GM21515 (cell line): ENCODE measurements around the gene ALG8.
"Not testable (repeated sequence)": the region's sequence is repeated elsewhere in the genome, so short reads cannot be mapped to it uniquely, and the experiment has no call there.

Experiments
- ATAC-seq: cut with Tn5 transposase; IDR thresholded peaks from one replicate; pipeline ENCODE4 v1.9.1; 2021; ENCODE audit not compliant: unreplicated experiment

ALG8 gene

DNA sequence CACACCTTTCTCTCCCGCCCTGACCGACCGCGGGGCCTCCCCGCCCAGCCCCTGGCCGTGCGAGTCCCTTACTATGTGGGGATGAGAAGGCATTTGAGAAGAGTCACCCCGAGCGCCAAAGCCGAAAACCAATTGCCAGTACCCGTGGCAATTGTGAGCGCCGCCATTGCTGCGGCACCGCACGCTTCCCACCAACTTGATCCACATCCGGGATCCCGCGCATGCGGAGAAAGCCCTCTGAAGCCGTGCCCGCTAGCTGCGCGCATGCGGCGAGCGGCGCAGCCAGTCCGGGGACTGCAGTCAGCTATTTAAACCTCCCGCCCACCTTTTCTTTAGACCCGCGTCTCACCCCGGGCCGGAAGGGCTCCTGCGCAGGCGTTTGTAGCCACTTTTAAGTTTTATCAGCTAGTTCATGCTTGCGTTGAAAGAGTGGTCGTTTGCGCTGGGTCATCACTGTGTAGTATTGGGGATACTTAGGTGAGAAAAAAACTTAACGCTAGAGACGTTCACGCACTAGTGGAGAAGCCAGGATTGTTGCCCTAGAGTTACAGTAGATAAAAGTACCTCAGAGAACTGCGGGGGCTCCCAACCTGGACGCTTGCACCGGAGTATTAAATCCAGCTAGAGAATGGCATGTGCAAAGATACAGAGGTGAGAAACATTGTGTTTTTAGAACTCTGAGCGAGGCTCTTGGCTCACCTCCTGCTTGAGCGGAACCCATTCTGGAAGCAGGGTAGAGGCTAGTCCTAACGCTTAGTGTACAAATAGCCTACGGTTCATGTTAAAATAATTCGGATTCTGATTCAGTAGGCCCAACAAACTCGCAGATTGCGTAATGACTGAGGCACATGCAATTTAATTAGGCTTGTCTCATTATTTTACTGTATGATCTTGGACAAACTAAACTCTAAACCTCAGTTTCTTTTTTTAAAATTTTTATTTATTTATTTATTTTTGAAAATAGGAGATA lies at the start of gene ALG8:
Gene ALG8, minus strand, starts transcription at position 205 of the 970 bp plus-strand sequence. Its CDS starts 38 bp downstream, at position 167.
- peak; percentile 89 for ATAC-seq

DNA sequence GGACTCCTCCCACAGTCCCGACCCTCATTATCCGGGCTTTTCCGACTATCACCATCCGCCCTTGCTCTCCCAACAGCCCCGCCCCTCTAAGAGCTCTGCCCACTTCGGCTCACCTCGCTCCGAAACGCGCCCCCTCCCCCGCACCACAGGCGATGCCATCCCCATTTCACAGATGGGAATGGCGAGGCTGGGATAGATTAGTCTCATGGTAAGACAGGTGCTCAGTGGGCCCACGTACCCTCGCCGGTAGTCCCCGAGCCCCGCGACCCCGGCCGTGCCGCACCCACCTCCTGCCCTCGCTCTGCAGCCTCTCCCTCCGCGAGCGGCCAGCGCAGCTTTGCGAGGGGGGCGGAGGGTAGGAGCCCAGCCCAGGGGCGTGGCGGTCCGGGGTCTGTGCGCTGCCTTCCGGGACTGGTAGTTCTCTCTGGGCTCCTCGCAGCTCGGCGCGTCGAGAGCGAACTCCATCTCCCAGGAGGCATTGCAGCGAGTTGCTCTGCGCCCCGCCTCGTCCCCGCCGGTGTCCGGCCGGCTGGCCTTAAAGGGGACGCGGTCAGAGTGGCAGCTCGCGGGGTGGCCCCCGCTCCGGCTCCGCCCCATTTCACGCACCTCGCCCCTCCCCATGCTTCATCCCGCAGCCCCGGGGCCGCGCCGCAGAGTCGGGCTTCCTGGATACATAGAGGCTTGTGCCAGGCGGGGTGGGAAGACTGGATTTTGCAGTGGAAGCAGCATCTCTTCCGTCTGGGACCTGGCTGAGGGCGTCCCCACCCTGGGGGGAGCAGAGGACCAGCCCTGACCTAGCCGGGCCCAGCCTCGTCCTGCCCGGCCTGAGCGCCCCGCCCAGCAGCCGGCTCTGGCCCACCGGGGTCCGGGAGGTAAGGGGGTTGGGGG lies 49.1 kb upstream of the ALG8 start, which contains the start of the genes KCTD21 and USP35:
Gene KCTD21, minus strand, starts transcription at position 341 of the 888 bp plus-strand sequence. CDS start 14,072 bp downstream, outside the sequence.
Gene USP35, plus strand, starts transcription at position 634 of the 888 bp plus-strand sequence. CDS start 7,327 bp downstream, outside the sequence.
- ATAC-seq: peak; percentile 97

DNA sequence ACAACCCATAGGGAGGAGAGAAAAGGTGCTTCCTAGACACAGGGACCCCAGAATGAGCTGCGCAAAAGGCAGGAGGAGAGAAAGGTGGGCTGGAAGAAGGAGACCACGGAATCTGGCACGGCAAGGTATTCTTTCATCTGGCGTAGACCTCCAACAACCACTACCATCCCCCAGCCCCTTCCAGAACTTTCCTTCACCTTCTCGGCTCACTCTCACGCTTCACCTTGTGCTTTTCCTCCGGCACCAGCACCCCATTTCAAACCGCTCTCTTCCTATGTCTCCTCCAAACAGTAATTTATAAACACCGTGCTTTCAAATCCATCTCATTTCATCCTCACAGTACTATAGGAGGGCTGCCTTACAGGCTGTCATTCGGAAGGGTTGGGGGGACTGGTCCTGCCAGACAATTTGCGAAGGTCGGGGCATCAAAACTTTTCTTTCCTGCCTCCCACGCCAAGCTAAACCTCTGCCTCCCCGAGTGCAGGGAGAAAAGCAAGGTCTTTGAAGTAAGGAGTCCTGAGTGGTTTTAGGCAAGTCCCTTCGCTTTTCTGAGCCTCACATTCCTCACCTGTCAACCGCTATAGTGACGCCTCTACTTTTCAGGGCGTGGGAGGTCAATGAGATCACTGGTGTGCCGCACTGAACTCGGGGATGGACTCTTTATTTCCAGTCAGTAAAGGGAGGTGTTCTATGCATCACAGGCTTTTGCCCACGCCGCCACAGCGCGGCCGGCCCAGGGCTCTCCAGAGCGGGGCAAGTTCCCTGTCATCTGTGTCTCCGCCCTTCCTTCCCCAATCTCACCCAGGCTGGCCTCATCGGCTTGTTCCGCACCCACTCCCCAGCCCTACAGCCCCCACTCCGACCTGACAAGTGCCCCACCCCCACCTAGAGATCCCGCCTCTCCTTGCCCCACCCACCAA lies 48.2 kb upstream of the ALG8 start:
- ATAC-seq: peak; percentile 20

DNA sequence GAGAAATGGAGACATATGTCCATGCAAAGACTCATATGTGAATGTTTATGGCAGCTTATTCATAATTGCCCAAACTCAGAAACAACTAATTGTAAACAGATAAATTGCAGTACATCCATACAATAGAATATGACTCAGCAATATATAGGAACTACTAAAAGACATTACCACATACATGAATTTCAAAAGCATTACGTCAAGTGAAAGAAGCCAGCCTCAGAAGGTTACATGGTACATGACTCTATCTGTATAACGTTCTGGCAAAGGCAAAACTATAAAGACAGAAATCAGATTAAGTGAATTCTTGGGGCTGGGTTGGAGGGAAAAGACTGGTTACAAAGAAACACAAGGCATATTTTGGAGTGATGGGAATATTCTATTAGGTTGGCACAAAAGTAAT lies 41.8 kb upstream of the ALG8 start:
- no peak for ATAC-seq

DNA sequence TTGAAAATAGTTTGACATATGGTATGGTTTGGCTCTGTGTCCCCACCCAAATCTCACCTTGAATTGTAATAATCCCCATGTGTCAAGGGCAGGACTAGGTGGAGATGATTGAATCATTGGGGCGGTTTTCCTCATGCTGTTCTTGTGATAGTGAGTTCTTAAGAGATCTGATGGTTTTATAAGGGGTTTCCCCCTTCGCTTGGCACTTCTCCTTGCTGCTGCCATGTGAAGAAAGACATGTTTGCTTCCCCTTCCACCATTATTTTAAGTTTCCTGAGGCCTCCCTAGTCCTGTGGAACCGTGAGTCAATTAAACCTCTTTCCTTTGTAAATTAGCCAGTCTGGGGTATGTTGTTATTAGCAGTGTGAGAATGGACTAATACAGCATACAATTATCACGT lies 41.3 kb upstream of the ALG8 start:
- ATAC-seq: no peak

DNA sequence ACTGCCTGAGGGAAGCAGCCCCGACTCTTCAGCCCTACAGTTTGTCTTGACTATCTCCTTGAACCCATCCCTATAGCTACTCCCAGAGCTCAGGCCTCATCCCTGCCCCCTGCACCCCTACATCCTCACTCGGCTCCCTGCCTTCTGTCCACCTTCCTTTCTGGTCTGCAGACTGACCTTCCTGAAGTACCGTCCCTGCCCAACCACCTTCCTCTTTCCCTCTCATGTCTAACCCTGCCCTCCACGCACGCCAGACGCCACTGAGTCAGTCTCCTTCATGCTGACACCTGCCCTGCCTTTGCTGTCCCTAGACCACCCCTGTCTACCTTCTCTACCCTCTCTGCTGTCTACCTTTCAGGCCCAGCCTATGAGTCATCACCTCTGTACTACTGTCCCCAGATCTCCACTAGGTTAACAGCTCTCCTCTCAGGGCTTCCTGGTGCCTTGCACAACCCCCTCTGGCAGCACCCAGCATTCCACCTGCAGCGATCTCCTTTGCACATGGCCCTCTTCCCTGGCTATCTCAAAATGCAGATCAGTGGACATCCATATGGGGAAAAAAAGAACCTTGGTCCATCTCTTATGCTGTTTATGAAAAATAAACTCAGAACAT lies 40.1 kb upstream of the ALG8 start:
- no peak for ATAC-seq

DNA sequence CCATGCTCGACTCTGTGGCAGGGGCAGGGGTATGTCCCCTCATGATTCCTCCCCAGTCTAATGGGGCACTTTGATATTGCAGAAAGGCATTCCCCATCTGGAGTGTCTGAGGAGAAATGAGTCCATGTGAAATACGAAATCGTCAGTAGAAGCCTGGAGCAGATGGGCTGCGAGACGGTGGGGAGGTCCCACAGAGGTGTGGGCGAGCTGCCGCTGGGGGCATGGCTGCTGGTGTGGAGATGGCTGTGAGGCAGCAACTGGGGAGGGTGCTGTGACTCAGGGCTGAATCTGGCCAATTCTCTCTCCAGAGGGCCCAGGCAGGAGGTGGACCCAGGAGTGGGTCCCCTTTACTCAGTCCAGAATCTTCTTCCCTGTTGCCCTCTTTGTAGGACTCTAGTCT lies 37.8 kb upstream of the ALG8 start:
- ATAC-seq: no peak

DNA sequence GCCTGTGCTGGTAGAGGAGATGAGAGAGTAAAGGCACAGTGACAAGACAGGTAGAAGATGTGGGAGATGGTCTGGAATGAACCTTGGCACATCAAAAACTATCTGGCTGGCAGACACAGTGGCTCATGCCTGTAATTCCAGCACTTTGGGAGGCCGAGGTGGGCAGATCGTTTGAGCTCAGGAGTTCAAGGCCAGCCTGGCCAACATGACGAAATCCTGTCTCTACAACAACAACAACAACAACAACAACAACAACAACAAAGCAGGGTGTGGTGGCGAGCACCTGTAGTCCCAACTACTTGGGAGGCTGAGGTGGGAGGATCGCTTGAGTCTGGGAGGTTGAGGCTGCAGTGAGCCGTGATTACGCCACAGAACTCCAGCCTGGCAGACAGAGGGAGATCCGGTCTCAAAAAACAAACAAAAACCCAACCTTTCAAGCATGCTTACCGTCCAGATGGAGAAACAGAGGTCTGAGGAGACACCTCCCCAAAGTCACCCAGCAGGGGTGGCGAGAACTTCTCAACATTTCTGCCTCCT lies 37.2 kb upstream of the ALG8 start:
- ATAC-seq: no peak

DNA sequence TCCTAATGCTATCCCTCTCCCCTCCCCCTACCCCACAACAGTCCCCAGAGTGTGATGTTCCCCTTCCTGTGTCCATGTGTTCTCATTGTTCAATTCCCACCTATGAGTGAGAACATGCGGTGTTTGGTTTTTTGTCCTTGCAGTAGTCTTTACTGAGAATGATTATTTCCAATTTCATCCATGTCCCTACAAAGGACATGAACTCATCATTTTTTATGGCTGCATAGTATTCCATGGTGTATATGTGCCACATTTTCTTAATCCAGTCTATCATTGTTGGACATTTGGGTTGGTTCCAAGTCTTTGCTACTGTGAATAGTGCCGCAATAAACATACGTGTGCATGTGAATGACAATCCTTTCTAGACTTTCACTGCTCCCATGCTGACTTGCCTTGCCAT lies 36.4 kb upstream of the ALG8 start:
- ATAC-seq: not testable (repeated sequence)

DNA sequence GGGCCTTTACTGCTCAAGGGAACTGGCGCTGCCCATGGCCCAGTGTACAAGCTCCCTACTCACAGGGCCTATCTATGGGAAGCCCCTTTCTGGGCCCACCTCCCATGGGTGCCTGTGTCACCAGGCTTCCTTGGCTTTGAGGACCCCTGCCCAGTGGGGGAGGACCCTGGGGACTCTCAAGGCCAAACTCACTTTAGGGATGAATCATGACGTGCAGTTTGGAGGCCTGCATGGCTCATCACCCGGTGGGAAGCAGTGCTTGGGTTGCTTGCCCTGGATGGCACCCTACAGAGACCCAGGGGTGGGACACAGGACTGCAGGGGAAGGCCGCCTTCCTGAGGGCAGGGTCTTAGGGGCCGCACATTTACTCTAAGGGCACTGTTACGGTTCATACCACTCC lies 32.5 kb upstream of the ALG8 start:
- no peak for ATAC-seq

DNA sequence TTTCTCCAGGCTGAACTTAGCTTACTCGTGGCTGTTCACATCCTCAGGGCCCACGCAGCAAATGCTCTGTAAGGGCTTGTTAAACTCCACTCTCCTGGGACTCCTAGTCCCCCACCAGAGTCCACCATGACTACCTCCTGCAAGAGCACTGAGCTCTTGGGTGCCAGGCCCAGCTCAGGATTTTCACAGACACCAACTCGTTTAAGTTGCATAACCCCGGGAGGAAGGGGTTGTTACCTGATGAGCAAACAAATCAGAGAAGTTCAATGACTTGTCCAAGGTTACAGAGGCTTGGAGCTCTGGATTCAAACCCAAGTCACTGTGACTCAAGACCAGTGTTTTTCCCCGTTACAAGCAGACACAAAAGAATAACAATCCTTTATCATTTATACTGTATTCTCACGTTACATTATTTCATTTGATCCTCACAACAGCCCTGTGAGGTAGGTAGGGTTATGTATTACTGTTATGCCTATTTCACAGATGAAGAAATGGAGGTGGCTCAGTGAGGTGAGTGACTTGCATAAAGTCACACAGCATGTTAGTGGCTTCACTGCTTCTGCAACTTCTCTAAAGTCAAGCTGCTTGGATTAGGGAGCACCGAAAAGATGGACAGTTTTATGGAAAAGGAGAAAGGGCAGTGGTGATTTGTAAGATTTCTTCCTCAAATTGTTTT lies 31.6 kb upstream of the ALG8 start:
- ATAC-seq: no peak

DNA sequence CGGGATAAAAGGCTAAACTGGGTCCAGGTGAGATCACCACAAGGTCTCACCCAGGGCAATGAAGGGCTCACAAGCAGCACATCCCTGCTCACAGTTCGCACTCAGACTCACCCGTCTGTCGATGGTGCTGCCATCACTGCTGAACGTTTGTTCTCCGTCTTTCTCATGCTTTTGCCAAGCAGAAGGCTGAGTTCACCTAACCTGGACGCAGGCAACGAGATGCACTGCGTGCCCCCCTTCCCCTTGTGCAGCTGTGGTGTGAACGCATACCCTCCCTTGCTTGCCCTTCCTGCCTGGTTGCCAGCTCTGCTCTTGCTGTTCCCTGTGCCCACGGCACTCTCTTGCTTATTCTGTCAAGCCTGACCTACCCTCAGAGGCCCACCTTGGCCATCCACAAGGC lies 31.0 kb upstream of the ALG8 start:
- ATAC-seq: no peak

DNA sequence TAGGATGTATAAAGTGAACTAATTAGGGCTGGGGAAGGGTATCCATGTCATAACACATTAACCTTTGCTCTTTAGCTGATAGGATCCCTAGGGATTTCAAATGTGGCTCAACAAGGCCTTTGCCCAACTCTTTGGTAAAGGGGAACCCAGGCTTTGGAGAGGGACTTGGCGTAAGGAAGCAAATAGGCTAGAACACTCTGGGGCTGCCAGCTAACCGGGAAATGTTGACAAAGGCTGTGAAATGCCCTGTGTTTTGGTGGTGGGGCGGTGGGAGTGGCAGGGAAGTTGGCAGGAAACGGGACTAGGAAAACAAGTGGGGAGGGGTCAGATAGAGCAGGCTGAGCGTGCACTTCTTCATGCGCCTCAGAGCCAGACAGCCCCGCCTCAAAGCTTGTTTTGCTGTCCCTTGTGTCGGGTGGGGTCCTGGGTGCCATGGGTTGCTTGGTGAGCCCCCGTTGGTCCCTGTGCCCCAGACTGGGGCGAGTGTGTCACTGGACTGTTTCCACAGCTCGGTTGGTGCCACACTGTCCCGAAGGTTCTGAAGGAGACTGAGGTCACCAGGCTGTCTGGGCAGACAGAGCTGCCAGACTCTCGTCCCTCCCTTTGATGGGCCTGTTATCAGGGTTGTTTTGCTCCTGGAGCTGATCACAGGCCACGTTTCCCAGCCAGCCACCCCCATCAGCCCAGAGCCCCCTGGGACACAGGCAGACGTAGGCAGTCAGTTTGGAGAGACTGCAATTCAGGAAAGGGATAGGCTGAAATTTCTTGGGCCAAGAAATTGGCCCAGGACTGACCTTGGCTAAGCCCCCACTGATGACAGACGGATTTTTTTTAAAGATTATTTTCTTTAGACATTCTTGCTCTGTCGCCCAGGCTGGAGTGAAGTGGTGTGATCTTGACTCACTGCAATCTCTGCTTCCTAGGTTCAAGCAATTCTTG lies 29.4 kb upstream of the ALG8 start:
- ATAC-seq: no peak

DNA sequence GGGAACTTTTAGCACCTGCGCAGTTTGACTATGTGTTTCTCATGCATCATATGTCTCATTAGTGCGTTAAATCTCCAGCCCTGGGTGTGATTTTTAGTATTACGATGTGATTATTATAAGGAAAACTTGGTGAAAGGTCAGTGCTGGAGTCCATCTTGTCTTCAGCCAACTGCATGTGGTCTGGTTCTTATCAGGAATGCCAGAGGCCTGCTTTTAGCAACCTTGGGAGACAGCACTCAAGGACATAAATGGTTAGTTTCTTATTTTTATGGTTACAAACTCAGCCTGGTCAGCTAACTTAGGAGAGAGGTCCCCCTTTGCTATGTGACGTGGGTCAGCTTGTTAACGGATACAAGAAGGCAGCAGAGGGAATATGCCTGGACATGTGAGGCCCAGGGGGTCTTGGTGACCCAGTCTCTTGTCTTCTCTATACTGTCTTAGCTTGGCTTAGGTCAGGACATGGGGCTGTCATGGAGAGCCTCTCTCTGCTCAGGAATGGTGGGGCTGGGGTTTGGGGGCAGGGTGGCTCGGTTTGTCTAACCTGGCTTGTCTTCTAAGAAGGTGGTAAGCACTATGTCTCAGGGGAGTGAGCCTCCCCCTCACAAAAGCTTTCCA lies 27.5 kb upstream of the ALG8 start:
- ATAC-seq: no peak

DNA sequence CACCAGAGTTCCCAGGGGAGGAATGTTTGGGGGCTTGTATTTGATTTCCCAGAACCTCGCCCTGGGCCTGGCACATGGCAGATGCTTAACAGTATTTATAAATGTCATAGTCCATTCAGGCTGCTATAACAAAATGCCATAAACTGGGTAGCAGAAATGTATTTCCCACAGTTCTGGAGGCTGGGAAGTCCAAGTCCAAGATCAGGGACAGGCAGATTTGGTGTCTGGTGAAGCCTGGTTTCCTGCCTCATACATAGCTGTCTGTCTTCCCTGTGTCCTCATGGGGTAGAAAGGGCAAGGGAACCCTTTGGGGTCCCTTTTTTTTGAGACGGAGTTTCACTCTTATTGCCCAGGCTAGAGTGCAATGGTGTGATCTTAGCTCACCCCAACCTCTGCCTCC lies 25.0 kb upstream of the ALG8 start:
- no peak for ATAC-seq

DNA sequence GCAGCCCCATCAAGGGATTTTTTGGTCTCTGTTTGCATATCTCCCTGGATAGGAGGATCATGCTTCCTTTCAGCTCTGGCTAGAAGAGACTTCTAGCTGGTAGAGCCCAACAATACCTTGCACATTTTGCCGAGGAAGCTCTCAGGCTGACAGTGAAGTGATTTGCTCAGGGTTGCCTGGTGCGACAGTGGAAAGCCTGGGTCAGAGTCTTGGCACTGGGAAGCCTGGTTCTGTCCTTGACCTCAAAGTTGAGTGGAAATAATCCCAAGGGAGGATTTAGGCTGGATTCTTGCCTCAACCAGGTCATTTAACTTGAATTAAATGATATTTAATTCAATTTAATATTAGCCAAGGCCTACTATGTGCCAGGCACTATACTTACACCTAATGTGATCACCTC lies 24.4 kb upstream of the ALG8 start:
- ATAC-seq: no peak

DNA sequence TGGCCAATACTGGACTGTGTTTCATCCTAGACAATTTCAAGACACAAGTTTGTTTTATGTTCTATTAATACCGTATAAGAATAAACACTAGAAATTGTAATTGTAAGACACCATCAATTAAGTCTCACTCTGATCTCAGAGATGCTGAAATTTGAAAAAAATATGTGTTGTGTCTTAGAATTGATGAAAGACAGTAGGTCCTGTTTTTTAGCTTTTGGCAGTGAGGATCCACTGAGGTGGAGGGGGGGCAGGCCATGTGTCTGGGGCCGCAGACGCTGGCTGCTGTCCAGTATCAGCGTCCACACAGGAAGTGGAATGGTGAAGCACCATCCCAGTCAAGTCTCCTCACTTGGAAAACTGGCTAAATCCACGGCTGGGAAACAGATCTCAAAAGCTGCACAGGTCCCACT lies 22.5 kb upstream of the ALG8 start:
- no peak for ATAC-seq

DNA sequence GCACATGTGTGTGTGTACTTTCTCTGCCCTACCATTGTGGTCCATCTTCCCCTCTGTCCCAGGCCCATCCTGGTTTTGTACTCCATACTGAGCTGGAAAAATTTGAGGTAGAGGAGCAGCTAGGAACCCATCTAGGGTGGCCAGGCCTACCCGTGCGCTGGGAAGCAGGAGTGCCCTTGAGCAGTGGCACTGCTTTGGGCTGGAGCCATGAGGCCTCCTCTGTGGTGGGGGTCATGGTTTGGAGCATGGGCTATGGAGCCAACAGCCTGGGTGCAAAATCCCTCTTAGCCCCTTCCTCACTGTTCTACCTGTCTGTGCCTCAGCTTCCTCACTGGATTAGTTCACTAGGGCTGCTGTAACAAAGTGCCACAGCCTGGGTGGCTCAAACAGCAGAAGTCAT lies 21.9 kb upstream of the ALG8 start:
- no peak for ATAC-seq
